ENCODE data around the gene COL4A3. TPM values are rescaled to one million over a fixed set of nuclear protein-coding genes. Genes with fewer than 3 reads are reported as not detected.
"Not testable (repeated sequence)": the region's sequence is repeated elsewhere in the genome, so short reads cannot be mapped to it uniquely, and the experiment has no call there.

The COL4A3 gene
- total and polyA plus RNA-seq, 8 donors = under 0.01 to 2.9 (median 0.90) TPM

DNA sequence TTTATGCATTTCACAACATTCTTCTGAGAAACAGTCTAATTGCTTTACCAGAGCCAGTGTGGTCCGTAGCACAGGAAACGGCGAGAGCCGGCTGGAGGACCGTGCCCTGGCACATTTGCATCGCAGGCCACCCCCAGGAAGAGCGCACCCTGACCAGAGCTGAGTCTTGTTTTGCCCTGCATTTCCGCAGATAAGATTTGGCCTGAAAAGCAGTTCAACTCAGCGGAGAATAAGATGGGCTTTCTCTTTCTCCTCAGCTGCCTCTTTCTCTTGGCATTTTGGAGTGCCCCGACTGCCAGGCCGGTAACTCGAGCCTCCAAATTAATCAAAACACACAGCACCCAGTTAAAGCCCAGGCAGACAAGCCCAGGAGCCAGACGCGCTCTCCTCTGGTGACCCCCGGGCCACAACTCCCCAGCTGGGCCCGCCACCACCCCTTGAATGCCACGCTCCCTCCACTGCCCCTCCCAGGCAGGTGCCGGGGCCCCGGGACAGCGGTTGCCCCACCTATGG lies 883 bp upstream of the COL4A3 start:
- no peak for TF ChIP-seq POLR2A (IDR thresholded peaks at IDR 0.05)
- no peak for TF ChIP-seq CTCF (IDR thresholded peaks at IDR 0.05)
- no peak for TF ChIP-seq EP300 (IDR thresholded peaks at IDR 0.05)
- no peak for TF ChIP-seq POLR2AphosphoS5 (IDR thresholded peaks at IDR 0.05)
- Histone ChIP-seq H3K36me3 (no peaks in the 10 kb centered on the region), H3K9me3 (peaks cover 0 to 9% (median 5%) of the 10 kb centered on the region in 4 donors), H3K4me1 (peaks cover 8 to 24% (median 21%) of the 10 kb centered on the region in 4 donors), H3K27me3 (peaks cover 0 to 33% (median 22%) of the 10 kb centered on the region in 3 donors), H3K4me3 (peak overlapping the region; percentile 52 to 70 (median 65)), H3K27ac (peak overlapping the region in 4 of 5 donors; percentile 37 to 63 (median 56))
- WGBS, 5 donors = 1 to 2% (median 1%) methylated on average over 14 to 20 of the region's 20 CpGs
- peak; percentile 24 to 31 for DNase-seq
- intact Hi-C loops (cut with DNase I; ENCODE audit: low total_unique reads) = no loop called here

- TF ChIP-seq POLR2AphosphoS5 (IDR thresholded peaks at IDR 0.05) = no peak
- no peak for TF ChIP-seq EP300 (IDR thresholded peaks at IDR 0.05)
- TF ChIP-seq POLR2A (IDR thresholded peaks at IDR 0.05) = no peak
- TF ChIP-seq CTCF (IDR thresholded peaks at IDR 0.05) = no peak
- Histone ChIP-seq H3K4me1 (peaks cover 8 to 24% (median 21%) of the 10 kb centered on the region in 4 donors), H3K36me3 (no peaks in the 10 kb centered on the region), H3K27me3 (peaks cover 0 to 33% (median 22%) of the 10 kb centered on the region in 3 donors), H3K4me3 (peak overlapping the region; percentile 52 to 70 (median 65)), H3K9me3 (peaks cover 0 to 9% (median 5%) of the 10 kb centered on the region in 4 donors), H3K27ac (peak overlapping the region in 4 of 5 donors; percentile 0 to 63 (median 40))
- 2 to 4% (median 3%) methylated on average over 18 to 38 of the region's 38 CpGs for WGBS, 5 donors
- peak; percentile 15 to 27 for DNase-seq
- intact Hi-C loops (cut with DNase I; ENCODE audit: low total_unique reads) = no loop called here
Measured at GRCh38 chr2:227164763-227165291, 403 bp downstream of the COL4A3 start.

GRCh38 chr2:227171779-227172178 lies 7.4 kb downstream of the COL4A3 start:
- H3K4me3 ChIP-seq; H3K9me3 ChIP-seq; H3K27me3 ChIP-seq; H3K4me1 ChIP-seq; H3K36me3 ChIP-seq; H3K27ac ChIP-seq; DNase-seq; intact Hi-C loops (cut with DNase I; ENCODE audit: low total_unique reads): not testable (repeated sequence)
- WGBS, 5 donors = 89 to 92% (median 90%) methylated on average over 11 of the region's 11 CpGs

- DNase-seq = no peak
- Histone ChIP-seq H3K27me3 (no peaks in the 10 kb centered on the region), H3K4me3 (no peak overlapping the region), H3K4me1 (no peaks in the 10 kb centered on the region), H3K9me3 (no peaks in the 10 kb centered on the region), H3K27ac (no peak overlapping the region), H3K36me3 (no peaks in the 10 kb centered on the region)
- intact Hi-C loops (cut with DNase I; ENCODE audit: low total_unique reads) = no loop called here
- WGBS, 5 donors = 90 to 94% (median 91%) methylated on average over 12 of the region's 12 CpGs
- no peak for TF ChIP-seq POLR2AphosphoS5 (IDR thresholded peaks at IDR 0.05)
- TF ChIP-seq CTCF (IDR thresholded peaks at IDR 0.05) = no peak
- no peak for TF ChIP-seq POLR2A (IDR thresholded peaks at IDR 0.05)
- no peak for TF ChIP-seq EP300 (IDR thresholded peaks at IDR 0.05)
Measured at GRCh38 chr2:227177592-227178336, 13.3 kb downstream of the COL4A3 start.

Data from stomach (tissue), 9 donors.